SIG-M5 treated with dmso at 0.1 percent for 504 hours (cell line): ENCODE data around the gene CR1L.
A peak's percentile ranks its signal among the peaks of the same experiment; 100 is the strongest.
"Not testable (repeated sequence)": the region's sequence is repeated elsewhere in the genome, so short reads cannot be mapped to it uniquely, and the experiment has no call there.

Source experiments
- DNase-seq: peaks from one replicate; lab custom pipeline; 2025; ENCODE audit not compliant: unreplicated experiment; lab: John Stamatoyannopoulos, UW

Gene CR1L

GRCh38 chr1:207676153-207676552 lies 31.2 kb downstream of the CR1L start:
- no peak for DNase-seq

GRCh38 chr1:207680590-207681388 lies 35.9 kb downstream of the CR1L start:
- DNase-seq = not testable (repeated sequence)

GRCh38 chr1:207682872-207683434 lies 38.0 kb downstream of the CR1L start:
- not testable (repeated sequence) for DNase-seq

- DNase-seq = not testable (repeated sequence)
Observed at GRCh38 chr1:207690551-207690950, 45.6 kb downstream of the CR1L start.

- DNase-seq = no peak
Observed at GRCh38 chr1:207691010-207691409, 46.1 kb downstream of the CR1L start.

GRCh38 chr1:207691841-207692240 lies 46.9 kb downstream of the CR1L start:
- peak; percentile 27 for DNase-seq

- not testable (repeated sequence) for DNase-seq
Observed at GRCh38 chr1:207692291-207692690, 47.4 kb downstream of the CR1L start.

- DNase-seq = no peak
Observed at GRCh38 chr1:207695891-207696290, 51.0 kb downstream of the CR1L start.

GRCh38 chr1:207698822-207699483 lies 54.0 kb downstream of the CR1L start:
- DNase-seq = peak; percentile 56

- no peak for DNase-seq
Observed at GRCh38 chr1:207702317-207702716, 57.4 kb downstream of the CR1L start.

GRCh38 chr1:207703712-207704111 lies 58.8 kb downstream of the CR1L start:
- no peak for DNase-seq

- not testable (repeated sequence) for DNase-seq
Observed at GRCh38 chr1:207708004-207708403, 63.1 kb downstream of the CR1L start.

- peak; percentile 29 for DNase-seq
Observed at GRCh38 chr1:207711285-207711684, 66.4 kb downstream of the CR1L start.

GRCh38 chr1:207712701-207713100 lies 67.8 kb downstream of the CR1L start:
- not testable (repeated sequence) for DNase-seq

GRCh38 chr1:207713529-207713928 lies 68.6 kb downstream of the CR1L start:
- DNase-seq = no peak

- DNase-seq = no peak
Observed at GRCh38 chr1:207719234-207719633, 74.3 kb downstream of the CR1L start.

GRCh38 chr1:207728200-207728858 lies 83.4 kb downstream of the CR1L start:
- not testable (repeated sequence) for DNase-seq

GRCh38 chr1:207737503-207738157 lies 92.7 kb downstream of the CR1L start:
- DNase-seq = not testable (repeated sequence)

GRCh38 chr1:207738158-207738659 lies 93.3 kb downstream of the CR1L start:
- DNase-seq = not testable (repeated sequence)

GRCh38 chr1:207740207-207740606 lies 95.3 kb downstream of the CR1L start:
- DNase-seq = no peak
